NCI-H1694 treated with DMSO at 0.1 percent for 48 hours (cell line): Measurements from ENCODE around the gene NFASC.
A peak's percentile ranks its signal among the peaks of the same experiment; 100 is the strongest.

Experiments used
- DNase-seq: peaks from one replicate; lab custom pipeline; 2025; lab: John Stamatoyannopoulos, UW

NFASC gene

GRCh38 chr1:204859861-204860267 is 10.8 kb upstream of the NFASC start:
- DNase-seq, result no peak

- no peak for DNase-seq
These were observed 7.6 kb upstream of the NFASC start for GRCh38 chr1:204863024-204863423.

GRCh38 chr1:204863730-204864129 is 6.9 kb upstream of the NFASC start:
- no peak for DNase-seq

GRCh38 chr1:204866051-204866596 is 4.5 kb upstream of the NFASC start:
- DNase-seq, result no peak

GRCh38 chr1:204867203-204867602 is 3.5 kb upstream of the NFASC start:
- DNase-seq, result no peak

GRCh38 chr1:204867666-204868339 is 2.9 kb upstream of the NFASC start:
- no peak for DNase-seq

GRCh38 chr1:204868340-204868700 is 2.3 kb upstream of the NFASC start:
- DNase-seq, result no peak

GRCh38 chr1:204869097-204869496 is 1.6 kb upstream of the NFASC start:
- DNase-seq, result no peak

- DNase-seq, result no peak
These were observed 859 bp downstream of the NFASC start for GRCh38 chr1:204871405-204872037.

GRCh38 chr1:204872262-204872881 is 1.7 kb downstream of the NFASC start:
- no peak for DNase-seq

GRCh38 chr1:204873176-204873575 is 2.5 kb downstream of the NFASC start:
- DNase-seq, result no peak

GRCh38 chr1:204873714-204874113 is 3.1 kb downstream of the NFASC start:
- DNase-seq, result peak; percentile 31

GRCh38 chr1:204874274-204874673 is 3.6 kb downstream of the NFASC start:
- DNase-seq, result no peak

- DNase-seq, result no peak
These were observed 4.6 kb downstream of the NFASC start for GRCh38 chr1:204875255-204875654.

- DNase-seq, result no peak
These were observed 8.1 kb downstream of the NFASC start for GRCh38 chr1:204878621-204879234.

GRCh38 chr1:204879351-204879750 is 8.7 kb downstream of the NFASC start:
- DNase-seq, result no peak

- no peak for DNase-seq
These were observed 10.2 kb downstream of the NFASC start for GRCh38 chr1:204880906-204881305.

GRCh38 chr1:204882479-204882878 is 11.8 kb downstream of the NFASC start:
- no peak for DNase-seq

- no peak for DNase-seq
These were observed 12.7 kb downstream of the NFASC start for GRCh38 chr1:204883405-204883804.

- no peak for DNase-seq
These were observed 14.6 kb downstream of the NFASC start for GRCh38 chr1:204885288-204885711.

- no peak for DNase-seq
These were observed 15.1 kb downstream of the NFASC start for GRCh38 chr1:204885790-204886189.

- DNase-seq, result no peak
These were observed 17.2 kb downstream of the NFASC start for GRCh38 chr1:204887846-204888245.

GRCh38 chr1:204888294-204888693 is 17.6 kb downstream of the NFASC start:
- DNase-seq, result no peak
